ENCODE data around the gene ADGRB2.

ADGRB2 gene

DNA sequence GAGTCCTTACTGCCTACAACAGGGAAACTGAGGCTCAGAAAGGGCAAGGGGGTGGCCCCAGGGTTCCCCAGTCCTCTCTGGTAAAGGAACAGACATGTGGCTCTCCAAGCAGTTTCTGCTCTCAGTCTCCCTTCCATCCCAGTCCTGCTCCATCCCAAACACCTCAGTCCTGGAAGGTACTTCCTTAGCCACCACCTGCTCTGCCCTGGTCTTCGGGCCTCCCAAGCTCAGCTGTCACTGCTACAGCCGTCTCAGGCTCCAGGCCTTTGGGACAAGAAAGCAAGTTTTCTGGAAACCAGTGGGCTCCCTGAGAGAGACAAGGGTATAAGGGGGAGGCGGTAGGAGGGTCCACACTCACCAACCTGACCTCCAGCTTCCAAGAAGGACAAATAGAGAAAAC lies 23.1 kb upstream of the ADGRB2 start:
- Histone ChIP-seq H3K9me3 (ENCODE audit: insufficient read depth, low read length, severe bottlenecking) (no peaks in the 10 kb centered on the region), H3K9ac (ENCODE audit: low read depth, low read length) (no peak overlapping the region), H3K27ac (ENCODE audit: low read length) (no peak overlapping the region), H3K4me1 (ENCODE audit: insufficient read depth, low read length) (peaks cover 19% of the 10 kb centered on the region), H3K36me3 (ENCODE audit: insufficient read depth, low read length) (no peaks in the 10 kb centered on the region), H3K4me3 (ENCODE audit: low read depth in 1 of 2, low read length in 2 of 2) (no peak overlapping the region), H4K20me1 (ENCODE audit: insufficient read depth, low read length) (no peaks in the 10 kb centered on the region), H2AFZ (ENCODE audit: low read depth, low read length) (no peak overlapping the region), H3K4me2 (ENCODE audit: insufficient read depth, low read length) (no peak overlapping the region), H3K79me2 (ENCODE audit: insufficient read depth, low read length) (no peaks in the 10 kb centered on the region), H3K27me3 (ENCODE audit: insufficient read depth, low read length, poor library complexity) (no peaks in the 10 kb centered on the region)
- DNase-seq (no peak), ATAC-seq (ENCODE audit: insufficient read depth, low read depth) (no peak)
- TF ChIP-seq, protein P1, sequence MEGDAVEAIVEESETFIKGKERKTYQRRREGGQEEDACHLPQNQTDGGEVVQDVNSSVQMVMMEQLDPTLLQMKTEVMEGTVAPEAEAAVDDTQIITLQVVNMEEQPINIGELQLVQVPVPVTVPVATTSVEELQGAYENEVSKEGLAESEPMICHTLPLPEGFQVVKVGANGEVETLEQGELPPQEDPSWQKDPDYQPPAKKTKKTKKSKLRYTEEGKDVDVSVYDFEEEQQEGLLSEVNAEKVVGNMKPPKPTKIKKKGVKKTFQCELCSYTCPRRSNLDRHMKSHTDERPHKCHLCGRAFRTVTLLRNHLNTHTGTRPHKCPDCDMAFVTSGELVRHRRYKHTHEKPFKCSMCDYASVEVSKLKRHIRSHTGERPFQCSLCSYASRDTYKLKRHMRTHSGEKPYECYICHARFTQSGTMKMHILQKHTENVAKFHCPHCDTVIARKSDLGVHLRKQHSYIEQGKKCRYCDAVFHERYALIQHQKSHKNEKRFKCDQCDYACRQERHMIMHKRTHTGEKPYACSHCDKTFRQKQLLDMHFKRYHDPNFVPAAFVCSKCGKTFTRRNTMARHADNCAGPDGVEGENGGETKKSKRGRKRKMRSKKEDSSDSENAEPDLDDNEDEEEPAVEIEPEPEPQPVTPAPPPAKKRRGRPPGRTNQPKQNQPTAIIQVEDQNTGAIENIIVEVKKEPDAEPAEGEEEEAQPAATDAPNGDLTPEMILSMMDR (IDR thresholded peaks at IDR 0.05; ENCODE audit: borderline replicate concordance, extremely low read depth, low read length, poor library complexity, severe bottlenecking) = no peak
- TF ChIP-seq EZH2 (IDR thresholded peaks at IDR 0.05; ENCODE audit: borderline replicate concordance, low read depth, low read length, severe bottlenecking) = no peak

DNA sequence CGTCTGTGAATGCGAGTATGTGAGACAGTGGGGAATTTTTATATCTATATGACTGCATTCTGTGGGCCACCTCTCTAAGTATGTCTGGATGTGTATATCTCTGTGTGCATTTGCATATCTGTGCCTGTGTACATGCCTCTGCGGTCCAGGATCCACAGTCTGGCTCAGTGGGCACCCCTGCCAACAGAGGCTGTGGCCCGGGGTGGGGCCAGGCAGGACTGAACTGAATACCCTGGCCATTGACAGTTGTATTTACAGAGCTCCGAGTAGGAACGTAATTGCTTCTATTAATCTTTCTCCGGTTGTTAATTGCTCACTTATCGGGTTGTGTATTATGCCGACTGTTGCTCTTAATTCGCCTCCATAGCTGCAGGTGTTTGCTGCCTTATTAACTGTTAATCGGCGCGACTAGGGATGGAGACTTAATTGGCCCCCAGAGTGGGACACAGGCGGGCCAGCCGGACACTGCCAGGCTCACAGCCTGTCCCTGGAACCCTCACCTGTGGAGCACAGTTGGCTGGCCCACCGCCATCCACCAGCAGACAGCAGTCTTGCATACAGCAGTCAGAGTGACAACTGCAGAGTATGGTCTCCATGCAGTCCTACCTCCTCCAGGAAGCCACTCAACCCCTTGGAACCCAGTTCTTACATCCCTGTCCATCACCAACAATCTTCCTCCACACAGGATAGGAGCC lies 22.4 kb upstream of the ADGRB2 start:
- Histone ChIP-seq H3K9ac (ENCODE audit: low read depth, low read length) (no peak overlapping the region), H3K4me1 (ENCODE audit: insufficient read depth, low read length) (peaks cover 19% of the 10 kb centered on the region), H3K4me2 (ENCODE audit: insufficient read depth, low read length) (no peak overlapping the region), H3K27ac (ENCODE audit: low read length) (no peak overlapping the region), H4K20me1 (ENCODE audit: insufficient read depth, low read length) (no peaks in the 10 kb centered on the region), H2AFZ (ENCODE audit: low read depth, low read length) (no peak overlapping the region), H3K27me3 (ENCODE audit: insufficient read depth, low read length, poor library complexity) (no peaks in the 10 kb centered on the region), H3K36me3 (ENCODE audit: insufficient read depth, low read length) (no peaks in the 10 kb centered on the region), H3K79me2 (ENCODE audit: insufficient read depth, low read length) (no peaks in the 10 kb centered on the region), H3K9me3 (ENCODE audit: insufficient read depth, low read length, severe bottlenecking) (no peaks in the 10 kb centered on the region), H3K4me3 (ENCODE audit: low read depth in 1 of 2, low read length in 2 of 2) (no peak overlapping the region)
- ATAC-seq (ENCODE audit: insufficient read depth, low read depth) (no peak), DNase-seq (no peak)
- no peak for TF ChIP-seq EZH2 (IDR thresholded peaks at IDR 0.05; ENCODE audit: borderline replicate concordance, low read depth, low read length, severe bottlenecking)
- TF ChIP-seq, protein P1 (IDR thresholded peaks at IDR 0.05; ENCODE audit: borderline replicate concordance, extremely low read depth, low read length, poor library complexity, severe bottlenecking) = no peak

DNA sequence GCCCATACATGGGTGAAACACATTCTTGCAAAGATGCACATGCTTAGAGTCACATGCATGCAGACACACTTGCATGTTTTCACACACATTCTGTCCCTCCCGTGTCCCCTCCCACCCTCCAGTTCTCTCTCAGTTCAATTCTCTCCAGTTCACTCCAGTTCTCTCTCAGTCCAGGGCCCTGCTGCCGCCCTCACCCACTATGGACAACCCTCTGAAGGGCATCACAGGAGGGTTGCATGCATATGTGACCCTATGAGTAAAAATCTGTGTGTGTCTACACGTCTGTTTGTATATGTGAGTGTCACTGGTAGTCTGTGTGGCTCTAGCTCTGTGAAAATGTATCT lies 21.8 kb upstream of the ADGRB2 start:
- peaks cover 19% of the 10 kb centered on the region for H3K4me1 ChIP-seq (ENCODE audit: insufficient read depth, low read length)
- no peaks in the 10 kb centered on the region for H3K27me3 ChIP-seq (ENCODE audit: insufficient read depth, low read length, poor library complexity)
- H3K79me2 ChIP-seq (ENCODE audit: insufficient read depth, low read length) = no peaks in the 10 kb centered on the region
- no peak overlapping the region for H2AFZ ChIP-seq (ENCODE audit: low read depth, low read length)
- H3K27ac ChIP-seq (ENCODE audit: low read length) = no peak overlapping the region
- no peak overlapping the region for H3K9ac ChIP-seq (ENCODE audit: low read depth, low read length)
- ATAC-seq (ENCODE audit: insufficient read depth, low read depth) = no peak
- TF ChIP-seq, protein P1 (IDR thresholded peaks at IDR 0.05; ENCODE audit: borderline replicate concordance, extremely low read depth, low read length, poor library complexity, severe bottlenecking) = no peak
- no peak for TF ChIP-seq EZH2 (IDR thresholded peaks at IDR 0.05; ENCODE audit: borderline replicate concordance, low read depth, low read length, severe bottlenecking)
- no peaks in the 10 kb centered on the region for H4K20me1 ChIP-seq (ENCODE audit: insufficient read depth, low read length)
- H3K4me2 ChIP-seq (ENCODE audit: insufficient read depth, low read length) = no peak overlapping the region
- no peaks in the 10 kb centered on the region for H3K9me3 ChIP-seq (ENCODE audit: insufficient read depth, low read length, severe bottlenecking)
- H3K4me3 ChIP-seq (ENCODE audit: low read depth in 1 of 2, low read length in 2 of 2) = no peak overlapping the region
- no peaks in the 10 kb centered on the region for H3K36me3 ChIP-seq (ENCODE audit: insufficient read depth, low read length)
- no peak for DNase-seq

All from DND-41 (cell line).